LHCN-M2 (cell line): ENCODE data around the gene OR5H6. TPM values are rescaled to one million over a fixed set of nuclear protein-coding genes. Genes with fewer than 3 reads are reported as not detected.
"Not testable (repeated sequence)": the region's sequence is repeated elsewhere in the genome, so short reads cannot be mapped to it uniquely, and the experiment has no call there.

ENCODE experiments used
- DNase-seq: peaks from one replicate; pipeline ENCODE4 v3.0.0-alpha.2; 2012; ENCODE audit warnings: low read depth
- polyA plus RNA-seq: library from polyadenylated mRNA; unstranded; fragments of >200 nt; gene quantifications from one replicate; pipeline ENCODE4 v1.2.1, GENCODE V29; 2012; ENCODE audit warnings: missing spikeins
- total RNA-seq: library from RNA; depleted of rRNA; stranded (reverse); fragments of >200 nt; gene quantifications from 2 replicates; pipeline ENCODE4 v1.2.3, GENCODE V29; 2014; rRNA removed

OR5H6 gene
- total RNA-seq = not detected in 2 replicates
- not detected for polyA plus RNA-seq

- DNase-seq = no peak
Observed at GRCh38 chr3:98263944-98264343, at the start of gene OR5H6. Gene OR5H6 (plus strand): TSS chr3:98264244. CDS start chr3:98264333, 89 bp downstream.

GRCh38 chr3:98215051-98215450 is 49.0 kb upstream of the OR5H6 start:
- DNase-seq = no peak

GRCh38 chr3:98223907-98224672 is 40.0 kb upstream of the OR5H6 start:
- DNase-seq = no peak

GRCh38 chr3:98232489-98232888 is 31.6 kb upstream of the OR5H6 start:
- no peak for DNase-seq

- no peak for DNase-seq
Observed at GRCh38 chr3:98233468-98233867, 30.6 kb upstream of the OR5H6 start.

- DNase-seq = no peak
Observed at GRCh38 chr3:98240131-98240530, 23.9 kb upstream of the OR5H6 start.

GRCh38 chr3:98242155-98242554 is 21.9 kb upstream of the OR5H6 start:
- DNase-seq = no peak

GRCh38 chr3:98243843-98244242 is 20.2 kb upstream of the OR5H6 start:
- DNase-seq = no peak

GRCh38 chr3:98246142-98246541 is 17.9 kb upstream of the OR5H6 start:
- DNase-seq = no peak

- not testable (repeated sequence) for DNase-seq
Observed at GRCh38 chr3:98256026-98256425, 8.0 kb upstream of the OR5H6 start.

- DNase-seq = no peak
Observed at GRCh38 chr3:98259707-98260106, 4.3 kb upstream of the OR5H6 start.

- no peak for DNase-seq
Observed at GRCh38 chr3:98262046-98262445, 2.0 kb upstream of the OR5H6 start.

GRCh38 chr3:98269846-98270245 is 5.8 kb downstream of the OR5H6 start:
- DNase-seq = no peak

GRCh38 chr3:98272126-98272525 is 8.1 kb downstream of the OR5H6 start:
- no peak for DNase-seq

- no peak for DNase-seq
Observed at GRCh38 chr3:98274914-98275313, 10.9 kb downstream of the OR5H6 start.

GRCh38 chr3:98282205-98282604 is 18.2 kb downstream of the OR5H6 start, which contains the start of gene OR5H2:
Gene OR5H2 (plus strand): TSS chr3:98282505. CDS start chr3:98282903, 398 bp downstream.
- DNase-seq = no peak

- DNase-seq = no peak
Observed at GRCh38 chr3:98290916-98291315, 26.9 kb downstream of the OR5H6 start.

GRCh38 chr3:98291332-98291957 is 27.4 kb downstream of the OR5H6 start:
- no peak for DNase-seq

Other genes with a start within 250 kb of the OR5H6 start
- gene GABRR3, start 228.9 kb upstream of the OR5H6 start, total RNA-seq = not detected in 2 replicates
- gene OR5AC2, start 177.1 kb upstream of the OR5H6 start, total RNA-seq = not detected in 2 replicates
- gene OR5H1, start 133.5 kb upstream of the OR5H6 start, total RNA-seq = not detected in 2 replicates
- gene OR5H14, start 116.8 kb upstream of the OR5H6 start, total RNA-seq = not detected in 2 replicates
- gene OR5H15, start 97.5 kb upstream of the OR5H6 start, total RNA-seq = not detected in 2 replicates
- not detected in 2 replicates for gene OR5H2, start 18.3 kb downstream of the OR5H6 start, total RNA-seq
- gene OR5K4, start 89.6 kb downstream of the OR5H6 start, total RNA-seq = not detected in 2 replicates
- gene OR5K3, start 126.4 kb downstream of the OR5H6 start, total RNA-seq = not detected in 2 replicates
- gene OR5K1, start 199.0 kb downstream of the OR5H6 start, total RNA-seq = not detected in 2 replicates
- not detected in 2 replicates for gene OR5K2, start 233.4 kb downstream of the OR5H6 start, total RNA-seq